ENCODE data around the gene MED16.
"Not testable (repeated sequence)": the region's sequence is repeated elsewhere in the genome, so short reads cannot be mapped to it uniquely, and the experiment has no call there.

The MED16 gene

GRCh38 chr19:871446-872265 lies 21.3 kb downstream of the MED16 start:
- no peak for DNase-seq

GRCh38 chr19:870963-871401 lies 22.0 kb downstream of the MED16 start:
- no peak for DNase-seq

GRCh38 chr19:870314-870713 lies 22.7 kb downstream of the MED16 start:
- DNase-seq: no peak

GRCh38 chr19:869245-870177 lies 23.5 kb downstream of the MED16 start:
- no peak for DNase-seq

- no peak for DNase-seq
These were observed 24.3 kb downstream of the MED16 start for GRCh38 chr19:868458-869244.

- no peak for DNase-seq
These were observed 25.0 kb downstream of the MED16 start for GRCh38 chr19:867855-868457.

- no peak for DNase-seq
These were observed 25.6 kb downstream of the MED16 start for GRCh38 chr19:867301-867793.

GRCh38 chr19:866769-867300 lies 26.2 kb downstream of the MED16 start:
- DNase-seq: no peak

GRCh38 chr19:863315-863620 lies 29.7 kb downstream of the MED16 start:
- DNase-seq: no peak

- peak in 1 of 2 experiments; percentile 79 for DNase-seq
These were observed 30.2 kb downstream of the MED16 start for GRCh38 chr19:862581-863314.

- DNase-seq: peak; percentile 48 to 86
These were observed 31.0 kb downstream of the MED16 start for GRCh38 chr19:861756-862580.

GRCh38 chr19:861141-861755 lies 31.7 kb downstream of the MED16 start:
- no peak for DNase-seq

GRCh38 chr19:858868-859843 lies 33.8 kb downstream of the MED16 start, which contains the start of gene CFD:
Gene CFD (plus strand): TSS chr19:859664. CDS start chr19:859690, 26 bp downstream.
- DNase-seq: no peak

GRCh38 chr19:858284-858683 lies 34.7 kb downstream of the MED16 start:
- no peak for DNase-seq

- no peak for DNase-seq
These were observed 37.3 kb downstream of the MED16 start for GRCh38 chr19:855566-856120.

- DNase-seq: no peak
These were observed 37.8 kb downstream of the MED16 start for GRCh38 chr19:855142-855541.

GRCh38 chr19:854549-854948 lies 38.4 kb downstream of the MED16 start:
- DNase-seq: no peak

- not testable (repeated sequence) for DNase-seq
These were observed 39.3 kb downstream of the MED16 start for GRCh38 chr19:853614-854220.
